ENCODE results near the gene GRB2. TPM values are rescaled to one million over a fixed set of nuclear protein-coding genes. Genes with fewer than 3 reads are reported as not detected.

The GRB2 gene
- total and polyA plus RNA-seq, 2 of the 8 experiments (the other 6 are each of a cell fraction or from before 2014, with no cell fraction given), result 44.2 to 101 TPM

- TF ChIP-seq KDM5A (IDR thresholded peaks at IDR 0.05; ENCODE audit: low read length) (no peak), SP1 (IDR thresholded peaks at IDR 0.05; ENCODE audit: low read depth, low read length) (no peak), CHD2 (IDR thresholded peaks at IDR 0.05; ENCODE audit: low read length) (no peak), BCL11A (IDR thresholded peaks at IDR 0.05; ENCODE audit: low read depth in 2 of 2, low read length in 2 of 2) (no peak), CREB1 (IDR thresholded peaks at IDR 0.05) (no peak), POU5F1 (IDR thresholded peaks at IDR 0.05; ENCODE audit: low read depth, low read length) (no peak), JUND (IDR thresholded peaks at IDR 0.05; ENCODE audit: low read length) (no peak), TBP (IDR thresholded peaks at IDR 0.05; ENCODE audit: low read depth, low read length) (0 out of 2 replicates have a peak, but pooled peaks have one; percentile 10)
Measured at GRCh38 chr17:75270966-75271232, 134.6 kb downstream of the GRB2 start, which contains the start of gene MIF4GD (continued).

Data from H1 (cell line).